Spleen (tissue), 11 donors: Measurements from ENCODE around the gene EYS. TPM values are rescaled to one million over a fixed set of nuclear protein-coding genes. Genes with fewer than 3 reads are reported as not detected.

ENCODE experiments used
- DNase-seq: peaks from one replicate; pipeline ENCODE4 v3.0.0-alpha.2; 2020
- H3K27ac ChIP-seq, 8 donors: fragments of 200-600 bp; sonication (generic) in 7 of 8; 1 replicate in 4 of 8; 2 replicates in 4 of 8; pipeline versions ENCODE4 v1.5.0 to v1.8.0; 2016 to 2021; ENCODE audit warnings: inconsistent platforms in 4 of 8, mild to moderate bottlenecking in 4 of 8, moderate library complexity in 1 of 8
- H3K27me3 ChIP-seq, 7 donors: fragments of 200-600 bp; sonication (generic) in 6 of 7; replicated peaks in 1 of 7; 1 replicate in 4 of 7; 2 replicates in 3 of 7; pipeline versions ENCODE4 v1.5.0 to v1.8.0; 2016 to 2021; ENCODE audit warnings: inconsistent platforms in 3 of 7, mild to moderate bottlenecking in 1 of 7
- H3K36me3 ChIP-seq, 6 donors: fragments of 200-600 bp; sonication (generic) in 5 of 6; 1 replicate in 4 of 6; 2 replicates in 2 of 6; pipeline versions ENCODE4 v1.5.0 to v1.8.0; 2016 to 2021; ENCODE audit warnings: inconsistent platforms in 2 of 6
- H3K4me1 ChIP-seq, 6 donors: fragments of 200-600 bp; sonication (generic) in 5 of 6; 1 replicate in 3 of 6; 2 replicates in 3 of 6; pipeline versions ENCODE4 v1.5.0 to v1.8.0; 2016 to 2021; ENCODE audit warnings: inconsistent platforms in 3 of 6
- H3K4me3 ChIP-seq, 8 donors: fragments of 200-600 bp; sonication (generic) in 7 of 8; 1 replicate in 4 of 8; 2 replicates in 4 of 8; pipeline versions ENCODE4 v1.5.0 to v1.8.0; 2016 to 2021; ENCODE audit warnings: inconsistent platforms in 4 of 8, mild to moderate bottlenecking in 4 of 8, moderate library complexity in 2 of 8
- H3K9me3 ChIP-seq, 8 donors: fragments of 200-600 bp; sonication (generic) in 7 of 8; 1 replicate in 4 of 8; 2 replicates in 4 of 8; pipeline versions ENCODE4 v1.5.0 to v1.8.0; 2016 to 2021; ENCODE audit warnings: inconsistent platforms in 4 of 8
- POLR2A ChIP-seq, 3 donors: fragments of 450-650 bp; IDR thresholded peaks; one replicate each; pipeline ENCODE4 v1.5.1; 2017; ENCODE audit warnings: antibody characterized with exemption in 3 of 3, mild to moderate bottlenecking in 1 of 3
- POLR2AphosphoS5 ChIP-seq, 3 donors: sonication (generic); formaldehyde crosslinking; IDR thresholded peaks; one replicate each; pipeline ENCODE4 v1.5.1; 2017; ENCODE audit warnings: antibody characterized with exemption in 3 of 3
- WGBS, 5 donors: extraction: QIAGEN DNeasy Blood & Tissue Kit in 3 of 5; methylation state at CpG; one replicate each; pipeline versions ENCODE4 v1.1.5 to v1.1.7; 2013 to 2018; 5-methylcytosine and 5-hydroxymethylcytosine counted together
- intact Hi-C: fragments of 100-400 bp; cut with DNase I; formaldehyde crosslinking; loops from one replicate; pipeline ENCODE4 v1.15.0; 2023; ENCODE audit warnings: low total_unique reads
- polyA plus RNA-seq, 3 donors: library from polyadenylated mRNA; stranded (reverse); fragments of 200-250 nt; gene quantifications; one replicate each; pipeline ENCODE4 v1.2.1, GENCODE V29; 2013
- total RNA-seq, 7 donors: library from RNA; depleted of rRNA in 3 of 7; stranded (reverse); fragments of >200 nt in 3 of 7; fragmentation: NEBNext Ultra II Directional in 4 of 7; extraction: Animal tissue kit (Norgen Biotek cat#: 25700) in 4 of 7; gene quantifications; one replicate each; pipeline versions ENCODE4 v1.1.0 to v1.2.1, GENCODE V29; 2016 to 2021
- TF ChIP-seq, protein P1 (sequence below), 11 experiments: fragments of 200-600 bp in 7 of 11; fragments of 450-650 bp in 4 of 11; sonication (generic) in 4 of 11; IDR thresholded peaks in 8 of 11; conservative IDR thresholded peaks in 3 of 11; 1 replicate in 7 of 11; 2 replicates in 4 of 11; pipeline versions ENCODE4 v1.4.0 to v1.8.0; 2016 to 2021; ENCODE audit warnings: antibody characterized with exemption in 11 of 11, inconsistent platforms in 4 of 11, mild to moderate bottlenecking in 1 of 11
- donor health status: healthy with polysubstance abuse.
- donor health status: DM: no; HTN: no; CAD: no; lungs with moderate emphysema.
- donor health status: DM: no; HTN: no; CAD: no.
- donor health status: Bipolar disorder and iron deficiency.
- donor health status: healthy.
- donor health status: DM: no; HTN: no; CAD: no.
- donor health status: DM: yes; HTN: yes; CAD: no.

Gene EYS
- total and polyA plus RNA-seq, 10 donors = under 0.01 to 0.72 (median 0.28) TPM; not detected in 5

- 38 to 40% (median 38%) methylated on average over 5 of the region's 5 CpGs for WGBS, 5 donors
- intact Hi-C loops = loop anchor here (5.0 kb wide), 1 partner anchor 404 kb away; no protein-coding TSS in a partner anchor
- no peak for TF ChIP-seq POLR2A (IDR thresholded peaks at IDR 0.05)
- TF ChIP-seq, protein P1, sequence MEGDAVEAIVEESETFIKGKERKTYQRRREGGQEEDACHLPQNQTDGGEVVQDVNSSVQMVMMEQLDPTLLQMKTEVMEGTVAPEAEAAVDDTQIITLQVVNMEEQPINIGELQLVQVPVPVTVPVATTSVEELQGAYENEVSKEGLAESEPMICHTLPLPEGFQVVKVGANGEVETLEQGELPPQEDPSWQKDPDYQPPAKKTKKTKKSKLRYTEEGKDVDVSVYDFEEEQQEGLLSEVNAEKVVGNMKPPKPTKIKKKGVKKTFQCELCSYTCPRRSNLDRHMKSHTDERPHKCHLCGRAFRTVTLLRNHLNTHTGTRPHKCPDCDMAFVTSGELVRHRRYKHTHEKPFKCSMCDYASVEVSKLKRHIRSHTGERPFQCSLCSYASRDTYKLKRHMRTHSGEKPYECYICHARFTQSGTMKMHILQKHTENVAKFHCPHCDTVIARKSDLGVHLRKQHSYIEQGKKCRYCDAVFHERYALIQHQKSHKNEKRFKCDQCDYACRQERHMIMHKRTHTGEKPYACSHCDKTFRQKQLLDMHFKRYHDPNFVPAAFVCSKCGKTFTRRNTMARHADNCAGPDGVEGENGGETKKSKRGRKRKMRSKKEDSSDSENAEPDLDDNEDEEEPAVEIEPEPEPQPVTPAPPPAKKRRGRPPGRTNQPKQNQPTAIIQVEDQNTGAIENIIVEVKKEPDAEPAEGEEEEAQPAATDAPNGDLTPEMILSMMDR (IDR thresholded peaks at IDR 0.05 in 8 of 11, conservative IDR thresholded peaks at IDR 0.05 in 3 of 11) = peak in 9 of 11 experiments; percentile 12 to 67 (median 42)
- H3K4me1 ChIP-seq = no peaks in the 10 kb centered on the region
- no peak overlapping the region for H3K27ac ChIP-seq
- H3K4me3 ChIP-seq = no peak overlapping the region
- H3K27me3 ChIP-seq = no peaks in the 10 kb centered on the region
- H3K9me3 ChIP-seq = no peaks in the 10 kb centered on the region
- DNase-seq = no peak
- no peaks in the 10 kb centered on the region for H3K36me3 ChIP-seq
These were observed 1376.2 kb downstream of the EYS start for GRCh38 chr6:64330694-64331307.

DNA sequence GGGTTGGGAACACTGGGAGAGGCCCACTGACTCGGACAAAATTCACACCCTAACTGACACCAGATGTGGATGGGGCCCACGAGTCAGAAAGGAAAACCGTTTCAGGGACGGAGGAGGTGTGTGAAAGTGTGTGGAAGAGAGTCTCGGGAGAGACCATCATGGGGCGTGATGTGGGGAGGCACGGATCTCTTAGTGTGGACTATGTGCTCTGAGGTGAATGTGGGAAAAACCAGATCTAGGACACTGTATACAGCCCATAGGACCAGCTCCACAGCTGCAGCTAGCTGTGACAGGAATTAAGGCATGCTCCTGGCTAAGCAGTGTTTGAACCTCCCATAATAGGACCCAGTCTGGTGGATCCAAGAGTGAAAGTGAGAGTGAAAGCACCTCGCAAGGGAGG is 1380.1 kb downstream of the EYS start:
- H3K9me3 ChIP-seq = no peaks in the 10 kb centered on the region
- no peak overlapping the region for H3K27ac ChIP-seq
- H3K36me3 ChIP-seq = no peaks in the 10 kb centered on the region
- no peaks in the 10 kb centered on the region for H3K4me1 ChIP-seq
- 81 to 86% (median 85%) methylated on average over 8 of the region's 8 CpGs for WGBS, 5 donors
- H3K27me3 ChIP-seq = no peaks in the 10 kb centered on the region
- intact Hi-C loops = no loop called here
- TF ChIP-seq, protein P1 (IDR thresholded peaks at IDR 0.05 in 8 of 11, conservative IDR thresholded peaks at IDR 0.05 in 3 of 11) = no peak
- TF ChIP-seq POLR2AphosphoS5 (IDR thresholded peaks at IDR 0.05) (no peak), POLR2A (IDR thresholded peaks at IDR 0.05) (no peak)
- DNase-seq = no peak
- H3K4me3 ChIP-seq = no peak overlapping the region

DNA sequence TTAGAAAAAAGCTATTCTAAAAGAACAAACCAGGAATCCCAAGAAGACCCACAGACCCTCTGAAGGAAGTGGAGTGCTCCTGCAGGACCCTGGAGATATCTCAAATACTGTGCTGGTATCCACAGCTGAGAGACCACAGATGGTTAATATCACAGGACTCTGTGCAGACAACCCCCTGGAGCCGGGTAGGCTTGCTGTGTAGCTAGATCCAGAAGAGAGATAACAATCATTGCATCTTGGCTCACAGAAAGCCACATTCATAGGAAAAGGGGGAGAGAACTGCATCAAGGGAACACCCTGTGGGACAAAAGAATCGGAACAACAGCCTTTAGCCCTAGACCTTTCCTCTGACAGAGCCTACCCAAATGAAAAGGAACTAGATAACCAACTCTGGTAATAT is 1381.9 kb downstream of the EYS start:
- no peaks in the 10 kb centered on the region for H3K27me3 ChIP-seq
- no peak for TF ChIP-seq POLR2A (IDR thresholded peaks at IDR 0.05)
- no peak for TF ChIP-seq POLR2AphosphoS5 (IDR thresholded peaks at IDR 0.05)
- TF ChIP-seq, protein P1 (IDR thresholded peaks at IDR 0.05 in 8 of 11, conservative IDR thresholded peaks at IDR 0.05 in 3 of 11) = no peak
- no peaks in the 10 kb centered on the region for H3K9me3 ChIP-seq
- H3K4me1 ChIP-seq = no peaks in the 10 kb centered on the region
- no peaks in the 10 kb centered on the region for H3K36me3 ChIP-seq
- H3K4me3 ChIP-seq = no peak overlapping the region
- WGBS, 5 donors = 47 to 69% (median 66%) methylated on average over 2 of the region's 2 CpGs
- H3K27ac ChIP-seq = no peak overlapping the region
- intact Hi-C loops = no loop called here
- DNase-seq = no peak

- H3K9me3 ChIP-seq = peaks cover 0 to 23% (median under 1%) of the 10 kb centered on the region in 8 donors
- intact Hi-C loops = no loop called here
- no peak overlapping the region for H3K4me3 ChIP-seq
- no peaks in the 10 kb centered on the region for H3K4me1 ChIP-seq
- H3K36me3 ChIP-seq = no peaks in the 10 kb centered on the region
- no peak for DNase-seq
- no peak for TF ChIP-seq POLR2A (IDR thresholded peaks at IDR 0.05)
- no peak for TF ChIP-seq POLR2AphosphoS5 (IDR thresholded peaks at IDR 0.05)
- TF ChIP-seq, protein P1 (IDR thresholded peaks at IDR 0.05 in 8 of 11, conservative IDR thresholded peaks at IDR 0.05 in 3 of 11) = no peak
- no peaks in the 10 kb centered on the region for H3K27me3 ChIP-seq
- no peak overlapping the region for H3K27ac ChIP-seq
These were observed 1396.8 kb downstream of the EYS start for GRCh38 chr6:64310214-64310613.
